ENCODE data around the gene OPN3.

The OPN3 gene

GRCh38 chr1:241644259-241644658 is 4.1 kb upstream of the OPN3 start:
- no peak for DNase-seq

GRCh38 chr1:241642593-241642944 is 2.4 kb upstream of the OPN3 start:
- DNase-seq: no peak

- no peak for DNase-seq
Measured at GRCh38 chr1:241641773-241642592, 1.8 kb upstream of the OPN3 start.

- DNase-seq: no peak
Measured at GRCh38 chr1:241640867-241641622, 876 bp upstream of the OPN3 start.

- DNase-seq: no peak
Measured at GRCh38 chr1:241639623-241640148, 483 bp downstream of the OPN3 start.

GRCh38 chr1:241638909-241639622 is 1.1 kb downstream of the OPN3 start:
- DNase-seq: no peak

- DNase-seq: no peak
Measured at GRCh38 chr1:241638099-241638682, 2.0 kb downstream of the OPN3 start.

- DNase-seq: no peak
Measured at GRCh38 chr1:241637604-241638003, 2.6 kb downstream of the OPN3 start.

- no peak for DNase-seq
Measured at GRCh38 chr1:241637046-241637590, 3.1 kb downstream of the OPN3 start.

- no peak for DNase-seq
Measured at GRCh38 chr1:241636291-241636690, 3.9 kb downstream of the OPN3 start.

GRCh38 chr1:241635556-241636152 is 4.5 kb downstream of the OPN3 start:
- no peak for DNase-seq

- DNase-seq: no peak
Measured at GRCh38 chr1:241632987-241633386, 7.2 kb downstream of the OPN3 start.

GRCh38 chr1:241631674-241632073 is 8.5 kb downstream of the OPN3 start:
- DNase-seq: no peak

GRCh38 chr1:241630899-241631298 is 9.3 kb downstream of the OPN3 start:
- DNase-seq: no peak

GRCh38 chr1:241630476-241630875 is 9.7 kb downstream of the OPN3 start:
- DNase-seq: no peak

- no peak for DNase-seq
Measured at GRCh38 chr1:241630005-241630404, 10.2 kb downstream of the OPN3 start.

GRCh38 chr1:241627453-241628259 is 12.5 kb downstream of the OPN3 start:
- no peak for DNase-seq

- DNase-seq: no peak
Measured at GRCh38 chr1:241624935-241625334, 15.2 kb downstream of the OPN3 start.

GRCh38 chr1:241622669-241623068 is 17.5 kb downstream of the OPN3 start:
- DNase-seq: no peak

GRCh38 chr1:241617426-241617825 is 22.7 kb downstream of the OPN3 start:
- no peak for DNase-seq

Measured in NCI-H526 treated with DMSO at 0.1 percent for 48 hours (cell line).